ENCODE measurements around the gene IL17RD.
"Not testable (repeated sequence)": the region's sequence is repeated elsewhere in the genome, so short reads cannot be mapped to it uniquely, and the experiment has no call there.

IL17RD gene

GRCh38 chr3:57089043-57089442 is 76.1 kb downstream of the IL17RD start:
- no peak for DNase-seq

- no peak for DNase-seq
Measured at GRCh38 chr3:57088503-57088902, 76.7 kb downstream of the IL17RD start.

GRCh38 chr3:57087361-57088092 is 77.6 kb downstream of the IL17RD start:
- DNase-seq: no peak

- DNase-seq: no peak
Measured at GRCh38 chr3:57086201-57086600, 79.0 kb downstream of the IL17RD start.

GRCh38 chr3:57085211-57085610 is 79.9 kb downstream of the IL17RD start:
- no peak for DNase-seq

- not testable (repeated sequence) for DNase-seq
Measured at GRCh38 chr3:57083266-57083995, 81.7 kb downstream of the IL17RD start.

- no peak for DNase-seq
Measured at GRCh38 chr3:57082481-57082880, 82.7 kb downstream of the IL17RD start.

- DNase-seq: no peak
Measured at GRCh38 chr3:57081173-57081572, 84.0 kb downstream of the IL17RD start.

- DNase-seq: no peak
Measured at GRCh38 chr3:57080171-57080570, 85.0 kb downstream of the IL17RD start.

- no peak for DNase-seq
Measured at GRCh38 chr3:57079474-57079831, 85.7 kb downstream of the IL17RD start.

GRCh38 chr3:57078635-57079473 is 86.3 kb downstream of the IL17RD start:
- DNase-seq: peak in 1 of 2 experiments; percentile 77

GRCh38 chr3:57078344-57078634 is 86.9 kb downstream of the IL17RD start:
- DNase-seq: peak; percentile 75 to 88

GRCh38 chr3:57077630-57078343 is 87.4 kb downstream of the IL17RD start:
- DNase-seq: no peak

- DNase-seq: no peak
Measured at GRCh38 chr3:57076422-57076951, 88.7 kb downstream of the IL17RD start.

- DNase-seq: no peak
Measured at GRCh38 chr3:57074135-57074534, 91.0 kb downstream of the IL17RD start.

- DNase-seq: no peak
Measured at GRCh38 chr3:57073628-57074027, 91.5 kb downstream of the IL17RD start.

- DNase-seq: no peak
Measured at GRCh38 chr3:57069503-57069902, 95.7 kb downstream of the IL17RD start.

- DNase-seq: no peak
Measured at GRCh38 chr3:57068437-57069089, 96.6 kb downstream of the IL17RD start.

GRCh38 chr3:57066471-57066870 is 98.7 kb downstream of the IL17RD start:
- DNase-seq: no peak

GRCh38 chr3:57065588-57065987 is 99.6 kb downstream of the IL17RD start:
- DNase-seq: no peak

- no peak for DNase-seq
Measured at GRCh38 chr3:57064572-57064971, 100.6 kb downstream of the IL17RD start.

GRCh38 chr3:57064001-57064400 is 101.2 kb downstream of the IL17RD start:
- DNase-seq: no peak

Measured in NCI-H526 (cell line).